ENCODE results near the gene KLHL10.

The KLHL10 gene

GRCh38 chr17:41896726-41897125 lies 59.1 kb downstream of the KLHL10 start:
- Mint-ChIP-seq H3K9me3 (no peaks in the 10 kb centered on the region), H3K27me3 (no peaks in the 10 kb centered on the region), H3K27ac (ENCODE audit: low read depth) (peak overlapping the region; percentile 65), H3K4me3 (no peak overlapping the region), H3K36me3 (ENCODE audit: insufficient read depth) (peaks cover 71% of the 10 kb centered on the region), H3K4me1 (peaks cover 13% of the 10 kb centered on the region)
- DNase-seq (ENCODE audit: low spot score in 2 of 2) (no peak), ATAC-seq (replicated peaks; ENCODE audit: extremely low read depth, poor library complexity, severe bottlenecking) (no peak)

All from central memory CD8-positive, alpha-beta T cell (primary cell).